HG03025 (cell line): Measurements from ENCODE around the gene PUS1.
A peak's percentile ranks its signal among the peaks of the same experiment; 100 is the strongest.
"Not testable (repeated sequence)": the region's sequence is repeated elsewhere in the genome, so short reads cannot be mapped to it uniquely, and the experiment has no call there.

ENCODE experiments used
- ATAC-seq: cut with Tn5 transposase; IDR thresholded peaks from one replicate; pipeline ENCODE4 v1.9.1; 2021; ENCODE audit warnings: mild to moderate bottlenecking, moderate library complexity; ENCODE audit not compliant: unreplicated experiment, low FRiP score

The PUS1 gene

DNA sequence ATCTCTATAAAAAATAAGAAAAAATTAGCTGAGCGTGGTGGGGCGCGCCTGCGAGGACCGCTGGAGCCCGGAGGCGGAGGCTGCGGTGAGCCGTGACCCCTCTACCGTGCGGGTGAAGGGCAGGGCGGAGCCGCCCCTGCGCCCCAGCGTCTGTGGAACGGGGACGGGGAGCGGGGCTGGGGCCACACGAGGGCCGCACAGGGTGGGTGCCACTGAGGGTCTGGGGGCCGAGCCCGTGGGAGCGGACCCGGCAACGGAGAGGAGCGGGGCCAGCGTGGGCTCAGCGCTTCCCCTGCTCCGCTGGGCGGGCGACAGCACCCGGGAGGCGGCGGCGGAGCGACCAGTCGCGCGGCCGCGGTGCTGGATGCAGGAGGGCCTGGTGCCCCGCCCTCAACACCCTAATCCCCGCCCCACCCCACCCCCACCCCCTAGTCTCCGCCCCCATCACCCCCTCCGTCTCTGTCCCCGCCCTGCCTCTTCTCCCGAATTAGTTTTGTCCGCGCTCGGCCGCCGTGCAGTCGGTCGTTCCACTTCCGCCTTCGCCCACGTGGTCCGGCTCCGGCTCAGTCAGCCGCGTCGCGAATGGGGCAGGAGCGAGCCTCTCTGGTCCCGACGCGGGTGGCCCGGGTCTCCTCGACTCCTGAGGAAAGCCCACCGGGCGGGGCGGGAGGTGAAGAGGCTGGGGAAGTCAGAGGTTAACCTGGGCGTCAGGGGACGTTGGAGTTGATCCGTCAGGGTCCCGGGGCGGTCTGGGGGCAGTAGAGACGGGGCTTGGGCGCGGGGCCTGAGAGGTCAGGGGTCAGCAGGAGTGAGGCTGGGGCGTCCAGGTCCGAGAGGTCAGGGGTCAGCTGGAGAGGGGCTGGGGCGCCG, at the start of gene PUS1:
TSS of gene PUS1 (plus strand) at position 566 of the 870 bp plus-strand sequence. CDS start 447 bp downstream, outside the sequence.
- peak; percentile 51 for ATAC-seq

- ATAC-seq: no peak
These were observed 46.1 kb upstream of the PUS1 start for GRCh38 chr12:131882804-131883520.

- no peak for ATAC-seq
These were observed 45.6 kb upstream of the PUS1 start for GRCh38 chr12:131883521-131883900.

- ATAC-seq: not testable (repeated sequence)
These were observed 44.0 kb upstream of the PUS1 start for GRCh38 chr12:131885076-131885475.

GRCh38 chr12:131885543-131886057, 43.5 kb upstream of the PUS1 start:
- no peak for ATAC-seq

DNA sequence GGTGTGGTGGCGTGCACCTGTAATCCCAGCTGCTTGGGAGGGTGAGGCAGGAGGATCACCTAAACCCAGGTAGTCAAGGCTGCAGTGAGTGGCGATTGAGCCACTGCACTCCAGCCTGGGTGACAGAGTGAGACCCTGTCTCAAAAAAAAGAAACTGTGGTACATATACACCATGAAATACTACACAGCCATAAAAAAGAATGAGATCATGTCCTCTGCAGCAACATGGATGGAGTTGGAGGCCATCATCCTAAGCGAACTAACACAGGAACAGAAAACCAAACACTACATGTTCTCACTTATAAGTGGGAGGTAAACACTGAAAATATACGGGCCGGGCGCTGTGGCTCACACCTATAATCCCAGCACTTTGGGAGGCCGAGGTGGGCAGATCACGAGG, 37.4 kb upstream of the PUS1 start:
- ATAC-seq: not testable (repeated sequence)

DNA sequence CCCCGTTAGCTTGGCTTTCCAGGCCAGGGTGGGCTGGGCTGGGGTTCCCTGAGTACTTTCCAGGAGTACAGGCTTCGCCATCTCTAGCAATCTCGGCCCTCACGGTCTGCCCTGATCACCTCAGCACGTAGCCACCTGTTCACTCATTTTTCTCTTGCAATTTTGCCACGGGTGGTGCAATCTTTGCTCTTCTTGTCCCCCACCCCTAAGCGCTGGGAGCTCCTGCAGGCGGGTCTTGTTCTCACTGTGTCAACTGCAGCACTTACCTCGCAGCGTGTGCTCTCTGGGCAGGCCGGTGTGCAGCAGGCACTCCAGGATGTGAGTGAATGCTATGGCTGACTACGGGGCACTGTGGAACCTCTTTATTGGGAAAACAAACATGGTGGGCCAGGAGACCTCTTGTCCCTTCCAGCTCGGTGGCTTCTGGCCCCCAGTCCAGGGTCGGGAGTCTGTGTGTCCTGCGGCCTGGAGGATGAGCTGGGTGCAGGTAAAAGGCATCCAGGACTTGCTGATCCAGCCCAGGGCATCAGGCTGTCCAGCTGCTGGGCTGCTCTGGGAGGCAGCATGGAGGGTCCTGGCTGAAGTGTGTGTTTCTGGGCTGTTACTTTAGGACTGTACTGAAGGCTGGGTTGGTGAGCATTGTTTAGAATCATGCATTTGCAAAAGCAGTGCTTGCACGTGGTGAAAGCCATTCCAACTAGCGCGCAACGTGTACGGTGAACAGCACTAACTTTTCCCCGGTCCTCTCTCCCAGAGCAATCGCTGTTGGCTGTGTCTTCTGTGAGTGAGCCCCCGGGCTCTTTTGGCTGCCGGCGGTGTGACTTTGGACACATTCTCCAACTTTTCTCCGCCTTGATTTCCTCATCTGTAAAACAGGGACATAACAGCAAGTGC, 36.1 kb upstream of the PUS1 start:
- ATAC-seq: no peak

- ATAC-seq: no peak
These were observed 35.3 kb upstream of the PUS1 start for GRCh38 chr12:131893605-131894312.

DNA sequence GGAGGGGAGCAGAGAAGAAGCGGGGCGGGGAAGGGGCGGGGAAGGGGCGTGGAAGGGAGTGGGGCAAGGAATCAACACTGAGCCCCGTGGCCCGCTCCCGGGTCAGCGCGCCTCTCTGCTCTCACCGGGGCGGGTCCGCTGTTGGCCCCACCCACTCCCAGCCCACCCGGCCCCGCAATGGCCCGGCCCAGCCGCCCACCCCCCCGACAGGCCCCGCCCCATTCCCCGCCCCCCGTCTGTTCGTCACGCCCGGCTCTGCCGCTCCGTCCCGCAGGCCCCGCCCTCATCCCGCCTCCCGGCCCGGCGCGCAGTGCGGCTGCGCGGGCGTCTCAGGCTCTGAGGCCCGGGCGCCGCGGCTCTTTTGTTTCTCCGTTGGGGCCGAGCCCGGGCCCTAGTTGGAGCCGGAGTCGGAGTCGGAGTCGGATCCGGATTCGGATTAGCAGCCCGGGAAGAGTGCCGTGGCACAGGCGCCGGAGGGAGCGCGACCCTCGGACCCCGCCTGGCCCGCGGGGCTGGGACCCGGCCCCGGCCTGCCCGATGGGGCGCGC, 34.7 kb upstream of the PUS1 start, which contains the start of gene ULK1:
TSS of gene ULK1 (plus strand) at position 310 of the 548 bp plus-strand sequence. CDS start 380 bp downstream, outside the sequence.
- peak; percentile 81 for ATAC-seq

- ATAC-seq: peak; percentile 1
These were observed 34.0 kb upstream of the PUS1 start for GRCh38 chr12:131894981-131895639.

GRCh38 chr12:131895640-131896079, 33.4 kb upstream of the PUS1 start:
- peak; percentile 19 for ATAC-seq

GRCh38 chr12:131896080-131896810, 32.8 kb upstream of the PUS1 start:
- ATAC-seq: peak; percentile 46

- ATAC-seq: no peak
These were observed 32.2 kb upstream of the PUS1 start for GRCh38 chr12:131896811-131897270.

DNA sequence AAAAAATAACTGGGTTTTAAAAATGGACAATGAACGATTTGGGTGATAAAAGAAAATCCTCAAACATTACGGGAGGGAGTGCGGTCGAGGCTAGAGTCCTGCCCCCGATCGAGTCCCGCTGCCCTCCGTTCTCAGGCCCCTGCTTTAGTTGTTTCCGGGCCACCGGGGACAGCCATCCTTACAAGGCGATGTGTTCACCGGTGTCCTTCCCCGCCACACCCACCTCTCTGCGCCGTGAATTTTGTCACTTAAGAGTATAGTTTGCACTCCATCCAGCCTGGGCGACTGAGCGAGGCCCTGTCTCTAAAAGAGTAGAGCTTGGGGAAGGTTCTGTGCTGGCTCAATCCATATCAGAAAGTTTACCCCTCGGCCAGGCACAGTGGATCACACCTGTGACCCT, 31.8 kb upstream of the PUS1 start:
- no peak for ATAC-seq

GRCh38 chr12:131897875-131898274, 31.2 kb upstream of the PUS1 start:
- ATAC-seq: no peak

GRCh38 chr12:131900397-131900796, 28.7 kb upstream of the PUS1 start:
- no peak for ATAC-seq

GRCh38 chr12:131901431-131902331, 27.4 kb upstream of the PUS1 start:
- no peak for ATAC-seq
